Neural cell (in vitro differentiated cells): Measurements from ENCODE around the gene FZR1. TPM values are rescaled to one million over a fixed set of nuclear protein-coding genes. Genes with fewer than 3 reads are reported as not detected.

Source experiments
- H2AFZ ChIP-seq: fragments of 200-600, 300-800 bp; sonication (generic), shearing (Covaris generic); 2 replicates; pipeline ENCODE4 v1.6.0; 2014; ENCODE audit warnings: low read depth, mild to moderate bottlenecking, antibody characterized with exemption, low read length, moderate library complexity
- H3F3A ChIP-seq: fragments of 200-600 bp; shearing (Covaris generic); 2 replicates; pipeline ENCODE4 v1.6.1; 2016; ENCODE audit warnings: mild to moderate bottlenecking, moderate library complexity, mixed read lengths, antibody characterized with exemption, low read length; ENCODE audit not compliant: insufficient read depth, poor library complexity, severe bottlenecking
- H3K27ac ChIP-seq: fragments of 200-600, 300-800 bp; sonication (generic), shearing (Covaris generic); 2 replicates; pipeline ENCODE4 v1.5.1; 2014; ENCODE audit warnings: mild to moderate bottlenecking, low read length, moderate library complexity
- H3K27me3 ChIP-seq: fragments of 300-800, 200-600 bp; sonication (generic), shearing (Covaris generic); 2 replicates; pipeline ENCODE4 v1.6.0; 2014; ENCODE audit warnings: mild to moderate bottlenecking, low read depth, low read length, moderate library complexity; ENCODE audit not compliant: insufficient read depth
- H3K36me3 ChIP-seq: fragments of 300-800, 200-600 bp; sonication (generic), shearing (Covaris generic); 2 replicates; pipeline ENCODE4 v1.5.1; 2014; ENCODE audit warnings: mild to moderate bottlenecking, antibody characterized with exemption, low read length, moderate library complexity; ENCODE audit not compliant: insufficient read depth
- H3K4me2 ChIP-seq: fragments of 300-800, 200-600 bp; sonication (generic), shearing (Covaris generic); 2 replicates; pipeline ENCODE4 v1.6.0; 2014; ENCODE audit warnings: mild to moderate bottlenecking, low read length
- H3K4me3 ChIP-seq: fragments of 300-800, 200-600 bp; sonication (generic), shearing (Covaris generic); 2 replicates; pipeline ENCODE4 v1.5.1; 2014; ENCODE audit warnings: mild to moderate bottlenecking, low read length, moderate library complexity
- H3K79me2 ChIP-seq: fragments of 200-600 bp; shearing (Covaris generic); replicated peaks from 2 replicates; pipeline ENCODE4 v1.6.0; 2014; ENCODE audit warnings: mild to moderate bottlenecking, low read length, moderate library complexity; ENCODE audit not compliant: insufficient read depth
- H3K9ac ChIP-seq: fragments of 300-800, 200-600 bp; sonication (generic), shearing (Covaris generic); 2 replicates; pipeline ENCODE4 v1.6.1; 2016; ENCODE audit warnings: mild to moderate bottlenecking, low read length, mixed read lengths
- H3K9me2 ChIP-seq: fragments of 200-600 bp; shearing (Covaris generic); 2 replicates; pipeline ENCODE4 v1.6.1; 2016; ENCODE audit warnings: mild to moderate bottlenecking, low read length, mixed read lengths; ENCODE audit not compliant: insufficient read depth
- H3K9me3 ChIP-seq: fragments of 200-600, 300-800 bp; sonication (generic), shearing (Covaris generic); 2 replicates; pipeline ENCODE4 v1.6.1; 2016; ENCODE audit warnings: mild to moderate bottlenecking, mixed run types, low read length, moderate library complexity, mixed read lengths
- H4K20me1 ChIP-seq: fragments of 200-600 bp; shearing (Covaris generic); 2 replicates; pipeline ENCODE4 v1.6.1; 2016; ENCODE audit warnings: mild to moderate bottlenecking, mixed run types; ENCODE audit not compliant: insufficient read depth
- CTCF ChIP-seq: fragments of 450-650 bp; IDR thresholded peaks from 2 replicates; pipeline ENCODE4 v1.5.1; 2014; ENCODE audit warnings: antibody characterized with exemption, mild to moderate bottlenecking, moderate library complexity; ENCODE audit not compliant: poor library complexity, severe bottlenecking
- EP300 ChIP-seq: fragments of 450-650 bp; conservative IDR thresholded peaks from 2 replicates; pipeline ENCODE4 v1.6.1; 2014; ENCODE audit warnings: antibody characterized with exemption, mild to moderate bottlenecking, moderate library complexity; ENCODE audit not compliant: poor library complexity, severe bottlenecking
- EZH2 ChIP-seq: fragments of 200-600, 300-800 bp; shearing (Covaris generic), sonication (generic); IDR thresholded peaks from 2 replicates; pipeline ENCODE4 v1.6.1; 2014; ENCODE audit warnings: antibody characterized with exemption, low read length, borderline replicate concordance, mild to moderate bottlenecking; ENCODE audit not compliant: insufficient read depth, poor library complexity, severe bottlenecking
- MXI1 ChIP-seq: fragments of 450-650 bp; conservative IDR thresholded peaks from 2 replicates; pipeline ENCODE4 v1.6.1; 2014; ENCODE audit warnings: antibody characterized with exemption, mild to moderate bottlenecking; ENCODE audit not compliant: poor library complexity, severe bottlenecking
- POLR2AphosphoS5 ChIP-seq: IDR thresholded peaks from 2 replicates; pipeline ENCODE4 v1.6.1; 2012
- RAD21 ChIP-seq: fragments of 450-650 bp; conservative IDR thresholded peaks from 2 replicates; pipeline ENCODE4 v1.6.1; 2014; ENCODE audit warnings: antibody characterized with exemption, mild to moderate bottlenecking, moderate library complexity
- REST ChIP-seq: IDR thresholded peaks from 2 replicates; pipeline ENCODE4 v1.6.1; 2012; ENCODE audit warnings: borderline replicate concordance
- SMC3 ChIP-seq: fragments of 450-650 bp; conservative IDR thresholded peaks from 2 replicates; pipeline ENCODE4 v1.6.1; 2014; ENCODE audit warnings: antibody characterized with exemption, mild to moderate bottlenecking, moderate library complexity; ENCODE audit not compliant: poor library complexity
- TAF1 ChIP-seq: IDR thresholded peaks from 2 replicates; pipeline ENCODE4 v1.6.1; 2012; ENCODE audit warnings: low read depth
- polyA plus RNA-seq: library from polyadenylated mRNA; depleted of rRNA; stranded (reverse); fragments of >200 nt; gene quantifications from 2 replicates; pipeline ENCODE4 v1.2.3, GENCODE V29; 2014

The FZR1 gene
- polyA plus RNA-seq, 1 donor from 2014 or later: 55.7 TPM

GRCh38 chr19:3478409-3479176 lies 27.5 kb upstream of the FZR1 start:
- H3K36me3 ChIP-seq: no peaks in the 10 kb centered on the region
- no peak overlapping the region for H3K4me2 ChIP-seq
- H3K27ac ChIP-seq: no peak overlapping the region
- no peaks in the 10 kb centered on the region for H3K79me2 ChIP-seq
- no peak overlapping the region for H3K9ac ChIP-seq
- no peaks in the 10 kb centered on the region for H4K20me1 ChIP-seq
- no peak overlapping the region for H3K4me3 ChIP-seq
- peaks cover 7% of the 10 kb centered on the region for H3K27me3 ChIP-seq
- TF ChIP-seq MXI1: no peak
- TF ChIP-seq TAF1: no peak
- no peak for TF ChIP-seq REST
- TF ChIP-seq SMC3: no peak
- no peak for TF ChIP-seq EP300
- TF ChIP-seq RAD21: no peak
- no peaks in the 10 kb centered on the region for H3K9me2 ChIP-seq
- H3K9me3 ChIP-seq: no peaks in the 10 kb centered on the region
- no peak overlapping the region for H2AFZ ChIP-seq
- H3F3A ChIP-seq: no peaks in the 10 kb centered on the region

GRCh38 chr19:3479177-3479833 lies 26.8 kb upstream of the FZR1 start:
- H3K9me3 ChIP-seq: no peaks in the 10 kb centered on the region
- H3K9ac ChIP-seq: no peak overlapping the region
- H3K27ac ChIP-seq: no peak overlapping the region
- H2AFZ ChIP-seq: no peak overlapping the region
- H3F3A ChIP-seq: no peaks in the 10 kb centered on the region
- H3K27me3 ChIP-seq: peaks cover 7% of the 10 kb centered on the region
- no peaks in the 10 kb centered on the region for H3K9me2 ChIP-seq
- TF ChIP-seq TAF1: no peak
- H3K4me3 ChIP-seq: no peak overlapping the region
- H3K79me2 ChIP-seq: no peaks in the 10 kb centered on the region
- no peak overlapping the region for H3K4me2 ChIP-seq
- H4K20me1 ChIP-seq: no peaks in the 10 kb centered on the region
- no peaks in the 10 kb centered on the region for H3K36me3 ChIP-seq

GRCh38 chr19:3479834-3480215 lies 26.3 kb upstream of the FZR1 start:
- no peaks in the 10 kb centered on the region for H4K20me1 ChIP-seq
- no peaks in the 10 kb centered on the region for H3K9me3 ChIP-seq
- no peak overlapping the region for H3K27ac ChIP-seq
- H2AFZ ChIP-seq: no peak overlapping the region
- no peak overlapping the region for H3K9ac ChIP-seq
- H3K79me2 ChIP-seq: no peaks in the 10 kb centered on the region
- no peaks in the 10 kb centered on the region for H3K9me2 ChIP-seq
- no peaks in the 10 kb centered on the region for H3K36me3 ChIP-seq
- TF ChIP-seq MXI1 (no peak), TAF1 (no peak), EZH2 (no peak), POLR2AphosphoS5 (no peak), REST (no peak), EP300 (no peak), RAD21 (no peak), SMC3 (no peak), CTCF (no peak)
- peaks cover 7% of the 10 kb centered on the region for H3K27me3 ChIP-seq
- no peak overlapping the region for H3K4me3 ChIP-seq
- H3K4me2 ChIP-seq: no peak overlapping the region
- H3F3A ChIP-seq: no peaks in the 10 kb centered on the region
